Heart right ventricle (tissue), 16 donors: Measurements from ENCODE around the gene DCN. TPM values are rescaled to one million over a fixed set of nuclear protein-coding genes. Genes with fewer than 3 reads are reported as not detected.

Experiments used
- ATAC-seq, 8 donors: fragments of 200-7000 bp; cut with Tn5 transposase; one replicate each; pipeline ENCODE4 v1.9.1; 2020; ENCODE audit warnings: mild to moderate bottlenecking in 8 of 8, moderate library complexity in 8 of 8, moderate number of reproducible peaks in 1 of 8
- DNase-seq, 2 donors: peaks; one replicate each; pipeline ENCODE4 v3.0.0-alpha.2; 2020
- H3K27ac ChIP-seq, 10 donors: fragments of 200-600 bp; sonication (generic) in 2 of 10; one replicate each; pipeline versions ENCODE4 v1.5.0 to v1.8.0; 2020 to 2022; ENCODE audit warnings: mild to moderate bottlenecking in 3 of 10
- H3K27me3 ChIP-seq, 7 donors: fragments of 200-600 bp; one replicate each; pipeline ENCODE4 v1.8.0; 2021 to 2022; ENCODE audit warnings: mild to moderate bottlenecking in 2 of 7
- H3K36me3 ChIP-seq, 9 donors: fragments of 200-600 bp; sonication (generic) in 1 of 9; one replicate each; pipeline versions ENCODE4 v1.5.0 to v1.8.0; 2020 to 2022; ENCODE audit warnings: mild to moderate bottlenecking in 2 of 9
- H3K4me1 ChIP-seq, 9 donors: fragments of 200-600 bp; sonication (generic) in 1 of 9; one replicate each; pipeline versions ENCODE4 v1.5.0 to v1.8.0; 2020 to 2022; ENCODE audit warnings: mild to moderate bottlenecking in 4 of 9
- H3K4me3 ChIP-seq, 10 donors: fragments of 200-600 bp; sonication (generic) in 2 of 10; one replicate each; pipeline versions ENCODE4 v1.5.0 to v1.8.0; 2020 to 2022; ENCODE audit warnings: mild to moderate bottlenecking in 7 of 10, moderate library complexity in 2 of 10
- H3K9me3 ChIP-seq, 11 donors: fragments of 200-600 bp in 10 of 11; sonication (generic) in 2 of 11; one replicate each; pipeline versions ENCODE4 v1.5.0 to v1.8.0; 2013 to 2022; ENCODE audit warnings: mild to moderate bottlenecking in 2 of 11, control low read depth in 1 of 11, moderate library complexity in 1 of 11
- WGBS, 2 donors: extraction: QIAGEN DNeasy Blood & Tissue Kit; methylation state at CpG; one replicate each; pipeline ENCODE4 v1.1.7; 2013; ENCODE audit warnings: inconsistent platforms in 1 of 2; 5-methylcytosine and 5-hydroxymethylcytosine counted together
- intact Hi-C, 10 donors: fragments of 100-400 bp; cut with DNase I; formaldehyde crosslinking; loops; one replicate each; pipeline versions ENCODE4 v1.11.1 to v1.14.2; 2022
- polyA plus RNA-seq, 2 donors: library from polyadenylated mRNA; stranded (reverse); fragments of 200-250 nt; gene quantifications; one replicate each; pipeline ENCODE4 v1.2.3, GENCODE V29; 2013
- total RNA-seq, 10 donors: library from RNA; stranded (reverse); fragmentation: NEBNext Ultra II Directional in 3 of 10; extraction: Animal tissue kit (Norgen Biotek cat#: 25700) in 3 of 10; gene quantifications; one replicate each; pipeline versions ENCODE4 v1.2.1 to v1.2.4, GENCODE V29; 2021 to 2023
- TF ChIP-seq, protein P1 (sequence below), 9 donors: fragments of 200-600 bp; sonication (generic) in 2 of 9; IDR thresholded peaks; one replicate each; pipeline versions ENCODE4 v1.5.0 to v1.8.0; 2021 to 2022; ENCODE audit warnings: antibody characterized with exemption in 9 of 9, mild to moderate bottlenecking in 5 of 9, moderate library complexity in 1 of 9
- donor health status: Arrhythmogenic right ventricular cardiomyopathy.
- donor health status: ischemic (EF 13 %, LVEDD 7.1; RV severe dilation, severe dysfunction).
- donor health status: healthy with polysubstance abuse.
- donor health status: DM: no; HTN: yes; CAD: no.
- donor health status: DM: no; HTN: no; CAD: no.
- donor health status: ischemic (EF 25% LVEDD 6.9; RV normal size, moderate dysfunction).
- donor health status: ischemic (EF 25% LVEDD 5.7; RV mildly dilated, moderate dysfunction).
- donor health status: healthy.
- donor health status: DM: yes; HTN: yes; CAD: no.
- donor health status: Ischemic cardiomyopathy.
- donor health status: ischemic (EF 35%, LVEDD 5.7; RV mildly dilated, moderate dysfunction).
- donor health status: nonischemic (EF 11% LVEDD 7.7; RV severe dilation, severe dysfunction).
- donor health status: DM: yes; HTN: yes; CAD: no.
- donor health status: PGD.
- donor health status: ischemic (EF 29% LVEDD 5.4; RV normal size, mild dysfunction).
- donor health status: nonischemic (EF 23%, LVEDD 6.1; RV moderate dilation, normal function).

Gene DCN
- total and polyA plus RNA-seq, 12 donors: 286 to 1,072 (median 557) TPM

GRCh38 chr12:91110311-91110924 is 72.2 kb downstream of the DCN start:
- Histone ChIP-seq H3K36me3 (no peaks in the 10 kb centered on the region), H3K9me3 (no peaks in the 10 kb centered on the region), H3K27me3 (no peaks in the 10 kb centered on the region), H3K4me3 (peak overlapping the region in 9 of 10 donors; percentile 2 to 49 (median 43)), H3K4me1 (no peaks in the 10 kb centered on the region), H3K27ac (peak overlapping the region in 9 of 10 donors; percentile 1 to 73 (median 59))
- no peak for ATAC-seq
- intact Hi-C loops: loop anchor here in 1 of 10 donors (5.0 kb wide), 1 partner anchor 133 kb away; no protein-coding TSS in a partner anchor
- TF ChIP-seq, protein P1, sequence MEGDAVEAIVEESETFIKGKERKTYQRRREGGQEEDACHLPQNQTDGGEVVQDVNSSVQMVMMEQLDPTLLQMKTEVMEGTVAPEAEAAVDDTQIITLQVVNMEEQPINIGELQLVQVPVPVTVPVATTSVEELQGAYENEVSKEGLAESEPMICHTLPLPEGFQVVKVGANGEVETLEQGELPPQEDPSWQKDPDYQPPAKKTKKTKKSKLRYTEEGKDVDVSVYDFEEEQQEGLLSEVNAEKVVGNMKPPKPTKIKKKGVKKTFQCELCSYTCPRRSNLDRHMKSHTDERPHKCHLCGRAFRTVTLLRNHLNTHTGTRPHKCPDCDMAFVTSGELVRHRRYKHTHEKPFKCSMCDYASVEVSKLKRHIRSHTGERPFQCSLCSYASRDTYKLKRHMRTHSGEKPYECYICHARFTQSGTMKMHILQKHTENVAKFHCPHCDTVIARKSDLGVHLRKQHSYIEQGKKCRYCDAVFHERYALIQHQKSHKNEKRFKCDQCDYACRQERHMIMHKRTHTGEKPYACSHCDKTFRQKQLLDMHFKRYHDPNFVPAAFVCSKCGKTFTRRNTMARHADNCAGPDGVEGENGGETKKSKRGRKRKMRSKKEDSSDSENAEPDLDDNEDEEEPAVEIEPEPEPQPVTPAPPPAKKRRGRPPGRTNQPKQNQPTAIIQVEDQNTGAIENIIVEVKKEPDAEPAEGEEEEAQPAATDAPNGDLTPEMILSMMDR (IDR thresholded peaks at IDR 0.05): no peak
- WGBS, 2 donors: 63 to 69% methylated on average over 5 of the region's 5 CpGs
- DNase-seq: no peak

GRCh38 chr12:91109581-91110310 is 72.9 kb downstream of the DCN start:
- Histone ChIP-seq H3K4me3 (peak overlapping the region in 8 of 10 donors; percentile 15 to 49 (median 44)), H3K27ac (peak overlapping the region in 9 of 10 donors; percentile 1 to 73 (median 59)), H3K27me3 (no peaks in the 10 kb centered on the region), H3K36me3 (no peaks in the 10 kb centered on the region), H3K4me1 (no peaks in the 10 kb centered on the region), H3K9me3 (no peaks in the 10 kb centered on the region)
- DNase-seq (no peak), ATAC-seq (no peak)
- intact Hi-C loops: loop anchor here in 6 of 10 donors (2.0 to 5.0 kb wide), 3 partner anchors 127 to 132 kb away; no protein-coding TSS in a partner anchor
- 75 to 77% methylated on average over 2 of the region's 2 CpGs for whole genome bisulfite sequencing, 2 donors
- TF ChIP-seq, protein P1 (IDR thresholded peaks at IDR 0.05): no peak

DNA sequence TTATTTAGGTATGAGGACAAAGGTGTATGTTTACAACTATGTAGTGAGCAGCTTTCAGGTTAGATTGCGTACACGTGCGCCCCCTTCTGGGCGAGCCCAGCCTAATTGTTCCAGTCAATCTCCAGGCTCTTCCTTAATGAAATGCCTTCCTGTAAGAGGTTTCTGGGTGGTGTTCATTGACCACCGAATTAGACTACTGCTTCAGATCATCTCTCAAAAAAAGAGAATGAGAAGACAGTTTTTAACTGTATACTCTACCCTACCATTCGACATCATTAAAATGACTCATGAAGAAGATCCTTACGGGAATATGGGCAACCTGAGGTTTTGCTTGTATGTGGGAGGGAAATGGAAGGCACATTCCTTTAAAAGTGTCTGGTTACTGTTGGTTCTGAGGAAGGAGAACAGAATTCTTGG is 73.5 kb downstream of the DCN start:
- TF ChIP-seq, protein P1 (IDR thresholded peaks at IDR 0.05): peak; percentile 22 to 81 (median 69)
- intact Hi-C loops: loop anchor here in 5 of 10 donors (2.0 to 5.0 kb wide), 3 partner anchors 127 to 132 kb away; no protein-coding TSS in a partner anchor
- H3K9me3 ChIP-seq: no peaks in the 10 kb centered on the region
- DNase-seq: peak; percentile 58 to 75
- peak overlapping the region in 7 of 10 donors; percentile 32 to 49 (median 44) for H3K4me3 ChIP-seq
- H3K27me3 ChIP-seq: no peaks in the 10 kb centered on the region
- H3K36me3 ChIP-seq: peaks cover 0 to 2% (median 0%) of the 10 kb centered on the region in 9 donors
- WGBS, 2 donors: 23 to 26% methylated on average over 7 of the region's 7 CpGs
- peak overlapping the region in 8 of 10 donors; percentile 34 to 73 (median 60) for H3K27ac ChIP-seq
- H3K4me1 ChIP-seq: no peaks in the 10 kb centered on the region
- peak in 7 of 8 donors; percentile 75 to 83 (median 80) for ATAC-seq

- no peaks in the 10 kb centered on the region for H3K27me3 ChIP-seq
- peaks cover 0 to 11% (median 0%) of the 10 kb centered on the region in 9 donors for H3K36me3 ChIP-seq
- ATAC-seq (no peak), DNase-seq (no peak)
- no peaks in the 10 kb centered on the region for H3K9me3 ChIP-seq
- peak overlapping the region in 7 of 10 donors; percentile 32 to 49 (median 44) for H3K4me3 ChIP-seq
- intact Hi-C loops: loop anchor here in 5 of 10 donors (2.0 to 5.0 kb wide), 3 partner anchors 126 to 131 kb away; no protein-coding TSS in a partner anchor
- peak overlapping the region in 7 of 10 donors; percentile 7 to 73 (median 61) for H3K27ac ChIP-seq
- TF ChIP-seq, protein P1 (IDR thresholded peaks at IDR 0.05): no peak
- H3K4me1 ChIP-seq: no peaks in the 10 kb centered on the region
- WGBS, 2 donors: 70 to 76% methylated on average over 5 of the region's 5 CpGs
These were observed 74.3 kb downstream of the DCN start for GRCh38 chr12:91108196-91108755.
